HepG2 (cell line): ENCODE data around the gene LOC128125822.

Source experiments
- ERF ChIP-seq: IDR thresholded peaks from 2 replicates; pipeline ENCODE4 v1.6.1; 2018; ENCODE audit warnings: missing biosample characterization, missing genetic modification reagents
- FOSL1 ChIP-seq: sonication (generic); formaldehyde crosslinking; IDR thresholded peaks from 2 replicates; pipeline ENCODE4 v1.9.0; 2021; ENCODE audit warnings: missing genetic modification reagents, borderline replicate concordance
- JUNB ChIP-seq: sonication (generic); formaldehyde crosslinking; IDR thresholded peaks from 2 replicates; pipeline ENCODE4 v1.8.0; 2022; ENCODE audit warnings: missing genetic modification reagents, mild to moderate bottlenecking, borderline replicate concordance
- KDM3A ChIP-seq: IDR thresholded peaks from 2 replicates; pipeline ENCODE4 v1.6.1; 2018; ENCODE audit warnings: low read depth, missing compliant biosample characterization
- MIXL1 ChIP-seq: IDR thresholded peaks from 2 replicates; pipeline ENCODE4 v1.6.1; 2016
- MLX ChIP-seq: IDR thresholded peaks from 2 replicates; pipeline ENCODE4 v1.6.1; 2016
- RFXAP ChIP-seq: sonication (generic); formaldehyde crosslinking; IDR thresholded peaks from 2 replicates; pipeline ENCODE4 v1.4.0; 2020; ENCODE audit warnings: missing genetic modification reagents, borderline replicate concordance
- SRSF4 ChIP-seq: fragments of 200-400 bp; formaldehyde crosslinking; IDR thresholded peaks from one replicate; pipeline ENCODE4 v1.6.1; 2018; ENCODE audit warnings: mild to moderate bottlenecking, low read depth, low read length, moderate library complexity; ENCODE audit not compliant: poor library complexity, severe bottlenecking
- TBX2 ChIP-seq: sonication (generic); formaldehyde crosslinking; IDR thresholded peaks from 2 replicates; pipeline ENCODE4 v1.5.0; 2020; ENCODE audit warnings: missing genetic modification reagents, mild to moderate bottlenecking, borderline replicate concordance
- YY1 ChIP-seq: IDR thresholded peaks from 2 replicates; pipeline ENCODE4 v1.6.1; 2011; ENCODE audit warnings: low read length, low read depth, moderate library complexity, mild to moderate bottlenecking; ENCODE audit not compliant: insufficient read depth, insufficient replicate concordance
- ZBTB2 ChIP-seq: sonication (generic); formaldehyde crosslinking; IDR thresholded peaks from 2 replicates; pipeline ENCODE4 v1.8.0; 2022; ENCODE audit warnings: low read depth, missing genetic modification reagents
- ZBTB49 ChIP-seq: sonication (generic); formaldehyde crosslinking; IDR thresholded peaks from 2 replicates; pipeline ENCODE4 v1.4.0; 2020; ENCODE audit warnings: missing genetic modification reagents, borderline replicate concordance
- ZNF124 ChIP-seq: sonication (generic); formaldehyde crosslinking; IDR thresholded peaks from 2 replicates; pipeline ENCODE4 v1.4.0; 2020; ENCODE audit warnings: missing genetic modification reagents
- ZNF800 ChIP-seq: sonication (generic); formaldehyde crosslinking; IDR thresholded peaks from 2 replicates; pipeline ENCODE4 v1.4.0; 2020; ENCODE audit warnings: missing genetic modification reagents
- ZSCAN25 ChIP-seq: sonication (generic); formaldehyde crosslinking; IDR thresholded peaks from 2 replicates; pipeline ENCODE4 v1.8.0; 2022; ENCODE audit warnings: mild to moderate bottlenecking, missing genetic modification reagents
- TF ChIP-seq, protein P1 (sequence below): sonication (generic); formaldehyde crosslinking; IDR thresholded peaks from 2 replicates; pipeline ENCODE4 v1.8.0; 2022; ENCODE audit warnings: missing genetic modification reagents, mild to moderate bottlenecking, moderate library complexity, borderline replicate concordance
- TF ChIP-seq, protein P2 (sequence below): fragments of 450-650 bp; IDR thresholded peaks from 2 replicates; pipeline ENCODE4 v1.6.1; 2016

LOC128125822 gene

GRCh38 chr6:63598049-63599036 is 26.1 kb downstream of the LOC128125822 start (continued):
- TF ChIP-seq ERF (CRISPR knock-in tag), result peak; percentile 27; the same call in 1 of the 2 replicates
- 0 out of 2 replicates have a peak, but pooled peaks have one; percentile 81 for TF ChIP-seq RFXAP
- no peak; the same call in 1 of the 2 replicates for TF ChIP-seq ZBTB49 (CRISPR knock-in tag)
- TF ChIP-seq, protein P1, sequence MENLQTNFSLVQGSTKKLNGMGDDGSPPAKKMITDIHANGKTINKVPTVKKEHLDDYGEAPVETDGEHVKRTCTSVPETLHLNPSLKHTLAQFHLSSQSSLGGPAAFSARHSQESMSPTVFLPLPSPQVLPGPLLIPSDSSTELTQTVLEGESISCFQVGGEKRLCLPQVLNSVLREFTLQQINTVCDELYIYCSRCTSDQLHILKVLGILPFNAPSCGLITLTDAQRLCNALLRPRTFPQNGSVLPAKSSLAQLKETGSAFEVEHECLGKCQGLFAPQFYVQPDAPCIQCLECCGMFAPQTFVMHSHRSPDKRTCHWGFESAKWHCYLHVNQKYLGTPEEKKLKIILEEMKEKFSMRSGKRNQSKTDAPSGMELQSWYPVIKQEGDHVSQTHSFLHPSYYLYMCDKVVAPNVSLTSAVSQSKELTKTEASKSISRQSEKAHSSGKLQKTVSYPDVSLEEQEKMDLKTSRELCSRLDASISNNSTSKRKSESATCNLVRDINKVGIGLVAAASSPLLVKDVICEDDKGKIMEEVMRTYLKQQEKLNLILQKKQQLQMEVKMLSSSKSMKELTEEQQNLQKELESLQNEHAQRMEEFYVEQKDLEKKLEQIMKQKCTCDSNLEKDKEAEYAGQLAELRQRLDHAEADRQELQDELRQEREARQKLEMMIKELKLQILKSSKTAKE (CRISPR knock-in tag), result peak; percentile 31; the same call in 1 of the 2 replicates
- peak; percentile 49; the same call in 1 of the 2 replicates for TF ChIP-seq ZNF800 (CRISPR knock-in tag)
- TF ChIP-seq YY1, result peak; percentile 66
- TF ChIP-seq, protein P2, sequence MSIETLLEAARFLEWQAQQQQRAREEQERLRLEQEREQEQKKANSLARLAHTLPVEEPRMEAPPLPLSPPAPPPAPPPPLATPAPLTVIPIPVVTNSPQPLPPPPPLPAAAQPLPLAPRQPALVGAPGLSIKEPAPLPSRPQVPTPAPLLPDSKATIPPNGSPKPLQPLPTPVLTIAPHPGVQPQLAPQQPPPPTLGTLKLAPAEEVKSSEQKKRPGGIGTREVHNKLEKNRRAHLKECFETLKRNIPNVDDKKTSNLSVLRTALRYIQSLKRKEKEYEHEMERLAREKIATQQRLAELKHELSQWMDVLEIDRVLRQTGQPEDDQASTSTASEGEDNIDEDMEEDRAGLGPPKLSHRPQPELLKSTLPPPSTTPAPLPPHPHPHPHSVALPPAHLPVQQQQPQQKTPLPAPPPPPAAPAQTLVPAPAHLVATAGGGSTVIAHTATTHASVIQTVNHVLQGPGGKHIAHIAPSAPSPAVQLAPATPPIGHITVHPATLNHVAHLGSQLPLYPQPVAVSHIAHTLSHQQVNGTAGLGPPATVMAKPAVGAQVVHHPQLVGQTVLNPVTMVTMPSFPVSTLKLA, result no peak
- TF ChIP-seq ZSCAN25 (CRISPR knock-in tag), result peak; percentile 42; the same call in 1 of the 2 replicates
- TF ChIP-seq KDM3A (CRISPR knock-in tag), result peak; percentile 76; the same call in 1 of the 2 replicates
- no peak for TF ChIP-seq SRSF4
- TF ChIP-seq JUNB (CRISPR knock-in tag), result no peak; the same call in 1 of the 2 replicates
- TF ChIP-seq ZBTB2 (CRISPR knock-in tag), result 0 out of 2 replicates have a peak, but pooled peaks have one; percentile 35
- TF ChIP-seq TBX2 (CRISPR knock-in tag), result peak; percentile 64
- no peak for TF ChIP-seq ZNF124
- no peak for TF ChIP-seq FOSL1 (CRISPR knock-in tag)
- peak; percentile 52; the same call in 1 of the 2 replicates for TF ChIP-seq MIXL1 (CRISPR knock-in tag)
- TF ChIP-seq MLX (CRISPR knock-in tag), result no peak
